Fibroblast of peridontal ligament (primary cell): ENCODE data around the gene TMEM242.

Experiments used
- DNase-seq: peaks from one replicate; pipeline ENCODE4 v3.0.0-alpha.2; 2010; ENCODE audit errors: extremely low read depth

Gene TMEM242

GRCh38 chr6:157249826-157250225 is 73.5 kb downstream of the TMEM242 start:
- DNase-seq = no peak

DNA sequence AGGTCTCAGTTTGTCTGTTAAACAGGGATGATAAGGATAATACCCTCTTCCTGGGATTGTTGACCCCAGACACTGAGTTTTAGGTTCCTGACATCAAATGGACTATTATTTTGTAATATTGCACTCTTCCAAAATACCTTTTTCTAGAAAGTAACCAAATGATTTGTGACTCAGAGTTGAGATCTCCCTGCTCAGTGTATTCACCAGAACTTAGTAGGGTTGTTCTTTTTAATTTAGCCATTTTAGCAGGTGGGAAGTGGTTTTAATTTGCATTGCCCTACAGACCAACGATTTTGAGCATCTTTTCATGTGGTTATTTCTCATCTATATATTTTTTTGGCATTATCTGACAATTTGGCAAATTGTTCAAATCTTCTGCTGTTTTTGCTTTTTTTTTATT is 75.1 kb downstream of the TMEM242 start:
- DNase-seq = no peak

- no peak for DNase-seq
These were observed 76.4 kb downstream of the TMEM242 start for GRCh38 chr6:157246771-157247484.

- peak; percentile 6 for DNase-seq
These were observed 77.2 kb downstream of the TMEM242 start for GRCh38 chr6:157246048-157246630.

GRCh38 chr6:157245436-157245835 is 77.9 kb downstream of the TMEM242 start:
- DNase-seq = no peak

- no peak for DNase-seq
These were observed 78.5 kb downstream of the TMEM242 start for GRCh38 chr6:157244780-157245179.

GRCh38 chr6:157244175-157244574 is 79.1 kb downstream of the TMEM242 start:
- DNase-seq = peak; percentile 32

GRCh38 chr6:157242791-157243190 is 80.5 kb downstream of the TMEM242 start:
- no peak for DNase-seq

- no peak for DNase-seq
These were observed 82.4 kb downstream of the TMEM242 start for GRCh38 chr6:157240960-157241311.

DNA sequence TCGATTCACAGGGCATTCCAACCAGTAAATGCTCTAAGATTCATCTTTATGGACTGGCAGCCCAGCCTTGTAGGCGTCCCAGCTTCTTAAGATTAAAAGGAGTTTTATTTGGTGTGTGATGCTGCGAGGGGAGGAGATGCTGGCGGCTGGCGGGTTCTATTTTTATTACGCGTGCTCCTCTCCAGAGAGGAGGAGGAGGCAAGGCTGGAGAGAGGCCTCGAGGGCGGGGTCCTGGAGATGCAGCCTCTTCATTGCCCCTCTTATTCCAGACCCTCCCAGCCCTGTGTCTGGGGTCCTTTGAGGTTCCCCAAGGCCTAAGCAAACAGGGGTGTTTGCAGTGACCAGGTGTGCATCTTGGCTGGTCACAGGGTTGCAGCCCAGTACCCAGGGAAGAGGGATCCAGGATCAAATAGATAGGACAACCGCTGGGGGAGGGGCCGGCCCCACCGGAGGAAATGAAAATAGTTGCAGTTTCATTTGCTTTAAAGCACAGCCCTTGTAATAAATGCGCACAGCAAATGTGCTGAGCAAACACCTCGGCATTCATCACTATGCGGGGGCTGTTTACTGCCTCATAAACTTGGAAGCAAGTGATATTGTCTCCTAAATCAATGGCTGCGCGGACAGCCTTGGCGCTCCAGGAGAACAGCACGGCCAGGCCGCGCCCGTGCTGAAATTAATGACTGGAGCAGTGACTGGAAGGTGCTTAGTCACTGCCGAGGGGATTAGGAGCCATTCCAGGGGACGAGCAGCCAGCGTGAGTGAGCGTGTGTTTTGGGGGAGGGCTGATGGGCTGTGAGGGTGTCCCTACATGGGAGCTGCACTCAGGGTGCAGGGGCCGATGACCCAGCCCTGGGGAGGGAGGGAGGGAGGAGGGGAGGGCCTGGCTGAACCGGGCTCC is 83.0 kb downstream of the TMEM242 start:
- DNase-seq = no peak

- DNase-seq = no peak
These were observed 83.7 kb downstream of the TMEM242 start for GRCh38 chr6:157239671-157240058.
